Measurements from ENCODE around the gene YWHAQ.

DNA sequence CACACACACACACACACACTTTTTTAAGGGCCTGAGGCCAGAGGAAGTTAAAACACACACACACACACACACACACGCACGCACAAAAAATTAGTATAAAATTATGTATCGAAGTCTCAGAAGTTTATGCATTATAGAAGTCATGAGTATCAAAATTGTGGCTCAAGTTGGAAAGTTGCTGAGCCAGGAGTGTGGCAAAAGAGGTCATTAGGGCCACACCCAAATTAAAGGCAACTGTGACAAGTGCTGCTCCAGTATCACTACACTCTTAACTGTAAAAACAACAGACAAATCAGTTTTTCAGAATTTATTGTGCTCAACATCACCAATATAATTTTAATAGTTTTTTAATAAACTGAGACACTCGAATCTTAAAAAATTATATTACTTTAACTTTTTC, 36.9 kb downstream of the YWHAQ start:
- no peak for TF ChIP-seq EZH2 (IDR thresholded peaks at IDR 0.05)
- TF ChIP-seq POLR2AphosphoS5 (IDR thresholded peaks at IDR 0.05; ENCODE audit: borderline replicate concordance, low read depth, low read length), result no peak
- no peak for TF ChIP-seq FOXP2 (optimal IDR thresholded peaks at IDR 0.05; ENCODE audit: control extremely low read depth, extremely low read length, insufficient read depth)

All from SK-N-MC (cell line).